ENCODE results near the gene SGIP1.

GRCh38 chr1:66758241-66758755, 224.3 kb downstream of the SGIP1 start:
- TF ChIP-seq CTCF (IDR thresholded peaks at IDR 0.05) (no peak), POLR2A (IDR thresholded peaks at IDR 0.05) (no peak)
